Activated naive CD8-positive, alpha-beta T cell (primary cell): ENCODE measurements around the gene UFSP2.
A peak's percentile ranks its signal among the peaks of the same experiment; 100 is the strongest.

Experiments
- H3K27ac Mint-ChIP-seq: one replicate; pipeline ENCODE4 v1.8.0; 2021; ENCODE audit warnings: mixed read lengths
- H3K27me3 Mint-ChIP-seq: one replicate; pipeline ENCODE4 v1.8.0; 2021; ENCODE audit warnings: mixed read lengths
- H3K36me3 Mint-ChIP-seq: one replicate; pipeline ENCODE4 v1.8.0; 2021; ENCODE audit warnings: mixed read lengths
- H3K4me1 Mint-ChIP-seq: one replicate; pipeline ENCODE4 v1.8.0; 2021; ENCODE audit warnings: low read depth, mixed read lengths
- H3K4me3 Mint-ChIP-seq: one replicate; pipeline ENCODE4 v1.8.0; 2021; ENCODE audit warnings: mild to moderate bottlenecking, mixed read lengths
- H3K9me3 Mint-ChIP-seq: one replicate; pipeline ENCODE4 v1.8.0; 2021; ENCODE audit warnings: low read depth, mixed read lengths

The UFSP2 gene

DNA sequence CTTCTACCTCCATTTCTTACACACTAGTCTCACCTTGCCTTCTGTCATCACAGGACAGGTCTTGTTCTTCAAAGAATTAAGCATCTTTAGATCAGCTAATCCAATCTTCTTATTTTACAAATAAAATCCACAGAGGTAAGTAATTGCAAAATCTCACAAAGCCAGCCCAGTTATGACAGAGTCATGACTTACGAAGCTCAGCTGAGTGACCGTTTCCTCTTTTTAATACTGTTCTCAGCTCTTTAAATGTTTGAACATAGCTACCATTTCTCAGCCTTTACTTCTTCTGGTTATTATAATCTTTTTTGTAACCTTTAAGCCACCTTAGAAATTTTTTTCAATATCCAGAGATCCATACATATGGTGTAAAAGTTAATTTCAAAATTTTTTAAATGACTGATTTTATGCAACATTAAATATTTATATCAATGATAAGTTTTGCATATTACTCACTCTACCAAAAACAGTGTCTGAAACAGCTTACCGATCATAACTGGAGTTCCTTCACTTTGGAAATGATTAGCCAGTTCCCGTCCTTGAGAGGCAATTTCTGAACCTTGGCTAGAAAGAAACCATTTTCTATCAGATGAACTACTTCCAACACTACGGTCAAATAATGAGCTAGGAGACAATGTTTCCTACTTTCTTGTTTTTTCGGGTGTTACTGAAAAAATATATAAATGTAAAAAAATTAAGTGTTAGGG, 20.3 kb downstream of the UFSP2 start:
- Mint-ChIP-seq H3K27ac (no peak overlapping the region), H3K27me3 (no peaks in the 10 kb centered on the region), H3K4me1 (no peaks in the 10 kb centered on the region), H3K4me3 (no peak overlapping the region), H3K9me3 (no peaks in the 10 kb centered on the region), H3K36me3 (peaks cover 7% of the 10 kb centered on the region)

DNA sequence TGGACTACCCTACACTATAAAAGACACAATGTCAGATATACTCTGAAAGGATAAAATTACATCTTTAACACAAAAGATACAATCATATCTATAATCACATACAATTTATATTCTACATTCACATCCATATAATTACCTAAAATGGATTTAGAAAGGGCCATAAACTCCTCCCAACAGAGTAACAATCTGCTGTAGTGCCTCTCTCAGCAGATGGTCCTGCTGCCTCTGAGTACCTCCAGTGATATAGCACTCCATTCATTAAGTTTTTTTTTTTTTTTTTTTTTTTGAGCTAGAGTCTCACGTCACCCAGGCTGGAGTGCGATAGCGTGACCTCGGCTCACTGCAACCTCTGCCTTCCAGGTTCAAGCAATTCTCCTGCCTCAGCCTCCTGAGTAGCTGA, 21.7 kb downstream of the UFSP2 start:
- H3K36me3 Mint-ChIP-seq: peaks cover 2% of the 10 kb centered on the region
- H3K4me3 Mint-ChIP-seq: no peak overlapping the region
- no peaks in the 10 kb centered on the region for H3K27me3 Mint-ChIP-seq
- H3K9me3 Mint-ChIP-seq: no peaks in the 10 kb centered on the region
- no peak overlapping the region for H3K27ac Mint-ChIP-seq
- no peaks in the 10 kb centered on the region for H3K4me1 Mint-ChIP-seq

DNA sequence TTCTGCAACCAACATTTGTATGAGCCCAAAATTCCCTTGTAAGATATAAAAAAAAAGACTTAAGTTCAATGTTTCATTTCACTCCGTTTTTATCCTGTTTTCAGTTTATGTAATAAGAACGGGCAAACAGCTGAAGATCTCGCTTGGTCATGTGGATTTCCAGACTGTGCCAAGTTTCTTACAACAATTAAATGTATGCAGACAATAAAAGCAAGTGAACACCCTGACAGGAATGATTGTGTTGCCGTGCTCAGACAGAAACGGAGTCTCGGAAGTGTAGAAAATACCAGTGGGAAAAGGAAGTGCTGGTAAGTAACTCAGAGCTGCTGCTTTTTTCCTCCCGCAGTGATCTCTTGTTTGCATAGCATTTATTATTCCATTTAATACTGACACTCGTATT, 26.3 kb downstream of the UFSP2 start:
- Mint-ChIP-seq H3K27me3 (no peaks in the 10 kb centered on the region), H3K4me1 (peaks cover 18% of the 10 kb centered on the region), H3K27ac (no peak overlapping the region), H3K4me3 (no peak overlapping the region), H3K36me3 (no peaks in the 10 kb centered on the region), H3K9me3 (no peaks in the 10 kb centered on the region)

DNA sequence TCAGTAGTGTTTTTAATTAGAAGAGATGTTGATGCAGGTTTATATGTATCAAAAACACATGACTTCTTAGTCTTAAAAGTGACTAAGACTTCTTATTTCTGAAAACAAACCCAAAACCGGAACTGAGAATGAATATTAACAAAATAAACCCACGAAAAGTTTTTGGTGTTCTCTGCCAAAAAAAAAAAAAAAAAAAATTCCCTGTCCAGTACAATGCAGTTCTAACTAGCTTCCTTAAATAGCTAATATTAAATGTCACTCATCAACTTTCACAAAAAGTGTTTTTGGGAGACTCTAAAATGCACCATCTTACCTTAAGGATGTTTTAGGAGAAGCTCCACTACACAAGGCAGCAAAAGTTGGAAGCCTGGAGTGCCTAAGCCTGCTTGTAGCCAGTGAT, 27.1 kb downstream of the UFSP2 start:
- no peaks in the 10 kb centered on the region for H3K36me3 Mint-ChIP-seq
- H3K4me1 Mint-ChIP-seq: peaks cover 24% of the 10 kb centered on the region
- no peaks in the 10 kb centered on the region for H3K27me3 Mint-ChIP-seq
- H3K9me3 Mint-ChIP-seq: no peaks in the 10 kb centered on the region
- no peak overlapping the region for H3K27ac Mint-ChIP-seq
- H3K4me3 Mint-ChIP-seq: no peak overlapping the region

DNA sequence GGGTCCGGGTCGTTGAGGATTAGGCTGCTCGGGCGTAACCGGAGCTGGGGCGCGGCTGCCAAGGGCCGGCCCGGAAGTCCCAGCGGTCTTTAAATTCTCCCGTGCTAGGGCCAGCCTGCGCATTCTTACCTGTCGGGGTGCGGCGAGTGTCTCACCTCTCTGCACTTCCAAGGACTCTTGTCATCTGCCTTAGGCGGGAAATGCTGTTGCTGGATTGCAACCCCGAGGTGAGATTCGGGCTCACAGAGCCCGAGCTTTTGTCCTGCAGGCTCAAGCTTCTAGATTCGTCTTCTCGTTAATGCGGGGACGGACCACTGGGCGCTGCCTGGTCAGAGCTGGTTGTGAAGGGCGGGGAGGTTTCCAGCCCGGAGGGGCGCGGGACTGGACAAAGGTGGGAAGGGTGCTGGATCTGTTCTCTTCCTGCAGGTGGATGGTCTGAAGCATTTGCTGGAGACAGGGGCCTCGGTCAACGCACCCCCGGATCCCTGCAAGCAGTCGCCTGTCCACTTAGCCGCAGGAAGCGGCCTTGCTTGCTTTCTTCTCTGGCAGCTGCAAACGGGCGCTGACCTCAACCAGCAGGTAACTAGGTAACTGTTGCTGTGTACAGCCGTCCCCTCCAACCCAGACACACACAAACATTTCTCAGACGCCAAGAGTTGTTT, 28.9 kb downstream of the UFSP2 start, which contains the start of gene ANKRD37:
TSS of gene ANKRD37 (plus strand) at position 118 of the 662 bp plus-strand sequence. CDS start at position 201, 83 bp downstream.
- Mint-ChIP-seq H3K4me3 (peak within 1 kb of the TSS; percentile 96), H3K27me3 (no peaks in the 10 kb centered on the region), H3K4me1 (peaks cover 26% of the 10 kb centered on the region), H3K36me3 (peaks cover 1% of the 10 kb centered on the region), H3K27ac (peak within 1 kb of the TSS; percentile 94), H3K9me3 (no peaks in the 10 kb centered on the region)

DNA sequence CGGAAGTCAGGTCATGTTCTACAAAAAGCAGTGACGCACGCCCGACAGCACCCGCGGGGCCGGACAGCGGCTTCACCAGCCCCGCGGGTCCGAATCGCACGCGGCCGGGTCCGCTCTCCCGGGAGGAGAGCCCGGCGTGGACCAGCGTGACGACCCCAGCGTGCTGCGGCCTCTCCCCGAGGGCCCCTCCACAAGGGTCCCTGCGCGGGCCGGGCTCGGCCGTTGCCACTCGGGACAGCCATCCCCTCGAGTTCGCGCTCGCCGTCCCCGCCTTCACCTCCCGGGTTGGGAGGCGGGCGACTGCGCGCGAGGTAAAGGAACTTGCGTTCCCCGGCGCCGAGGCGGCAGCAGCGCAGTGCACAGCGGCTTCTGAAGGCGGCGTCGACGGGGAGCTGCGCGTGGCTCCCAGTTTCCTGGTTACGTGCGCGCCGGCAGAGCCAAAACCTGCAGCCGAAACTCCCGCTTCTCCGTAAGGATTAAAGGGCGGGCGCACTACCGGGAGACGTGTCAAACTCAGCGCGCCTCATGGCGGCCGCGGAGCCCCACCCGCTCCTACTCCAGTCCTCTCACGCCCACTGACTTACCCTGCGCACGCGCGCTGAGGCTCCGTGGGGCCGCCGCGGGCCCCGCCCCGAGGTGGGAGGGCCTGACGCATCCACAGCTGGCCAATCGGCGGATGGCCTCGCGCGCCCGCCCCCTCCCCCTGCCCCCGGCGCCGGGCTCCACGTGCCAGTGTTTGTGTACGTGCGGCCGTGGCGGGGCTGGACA, 29.6 kb downstream of the UFSP2 start:
- peaks cover 26% of the 10 kb centered on the region for H3K4me1 Mint-ChIP-seq
- H3K27ac Mint-ChIP-seq: peak overlapping the region; percentile 94
- H3K4me3 Mint-ChIP-seq: peak overlapping the region; percentile 96
- H3K36me3 Mint-ChIP-seq: peaks cover 2% of the 10 kb centered on the region
- H3K27me3 Mint-ChIP-seq: no peaks in the 10 kb centered on the region
- no peaks in the 10 kb centered on the region for H3K9me3 Mint-ChIP-seq

DNA sequence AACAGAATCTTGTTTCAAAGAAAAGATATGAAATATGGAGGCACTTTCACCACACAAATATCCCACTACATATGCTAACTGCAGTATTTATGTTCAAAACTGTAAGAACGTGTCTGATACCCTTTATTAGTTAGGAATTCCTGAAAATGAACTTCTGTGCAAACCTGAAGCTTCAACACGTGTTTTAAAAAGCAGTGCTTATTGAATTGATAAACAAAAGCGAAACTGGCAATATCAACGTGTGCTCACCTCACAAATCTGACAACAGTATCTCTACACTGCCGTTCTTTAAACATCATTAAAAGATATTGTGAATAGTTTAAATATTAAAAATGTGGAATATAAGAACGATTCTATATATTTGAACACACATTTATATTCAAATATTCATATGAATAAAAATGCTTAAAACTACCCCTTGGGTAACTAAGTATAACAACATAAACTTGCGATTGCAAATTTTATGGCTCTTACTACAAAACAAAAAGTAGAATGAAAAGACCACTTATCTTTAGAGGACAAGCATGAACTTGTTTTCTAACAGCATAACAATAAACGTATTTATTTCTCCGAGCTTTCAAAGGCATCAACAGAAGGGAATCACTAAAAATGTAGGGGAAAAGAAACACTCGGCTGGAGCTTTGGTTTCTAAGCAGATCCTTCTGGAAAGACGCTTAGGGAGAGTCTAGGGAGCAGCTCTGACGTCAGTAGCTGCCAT, 30.4 kb downstream of the UFSP2 start, which contains the start of gene LRP2BP:
TSS of gene LRP2BP (minus strand) at position 687 of the 718 bp plus-strand sequence. CDS start 17,738 bp downstream, outside the sequence.
- Mint-ChIP-seq H3K9me3 (no peaks in the 10 kb centered on the region), H3K36me3 (peaks cover 2% of the 10 kb centered on the region), H3K27ac (peak within 1 kb of the TSS; percentile 94), H3K4me3 (peak within 1 kb of the TSS; percentile 96), H3K4me1 (peaks cover 26% of the 10 kb centered on the region), H3K27me3 (no peaks in the 10 kb centered on the region)

DNA sequence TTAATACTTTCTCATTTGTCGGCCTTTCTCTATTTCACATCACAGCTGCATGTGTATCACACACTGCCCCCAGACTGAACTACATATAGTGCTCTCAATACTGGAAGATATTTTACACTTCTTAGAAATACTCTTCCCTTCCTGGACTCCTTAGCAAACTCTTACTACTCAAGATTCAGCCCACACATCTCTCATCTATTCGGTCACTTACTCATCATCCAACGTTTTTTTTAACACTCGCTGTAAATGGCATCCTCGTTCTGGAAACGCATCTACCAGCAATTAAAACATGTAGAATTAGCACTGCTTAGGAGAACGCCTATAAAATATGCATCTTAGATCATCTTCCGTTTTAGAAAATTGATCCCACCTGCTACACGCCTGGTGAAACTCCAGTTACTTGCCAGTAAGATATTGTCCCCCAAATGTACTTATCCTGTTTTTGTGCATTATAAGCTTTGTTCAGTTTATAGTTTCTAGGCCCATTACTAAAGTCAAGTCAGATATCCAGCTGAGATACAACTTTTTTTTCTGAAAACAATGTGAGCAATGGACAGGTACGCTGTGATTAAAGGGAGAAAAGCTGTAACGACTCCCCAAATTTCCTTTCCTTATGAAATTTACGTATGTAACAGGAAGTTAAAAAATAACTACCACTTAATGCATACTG, 31.1 kb downstream of the UFSP2 start:
- H3K4me3 Mint-ChIP-seq: peak overlapping the region; percentile 96
- H3K4me1 Mint-ChIP-seq: peaks cover 26% of the 10 kb centered on the region
- H3K36me3 Mint-ChIP-seq: peaks cover 2% of the 10 kb centered on the region
- H3K27ac Mint-ChIP-seq: peak overlapping the region; percentile 94
- H3K27me3 Mint-ChIP-seq: no peaks in the 10 kb centered on the region
- H3K9me3 Mint-ChIP-seq: no peaks in the 10 kb centered on the region

DNA sequence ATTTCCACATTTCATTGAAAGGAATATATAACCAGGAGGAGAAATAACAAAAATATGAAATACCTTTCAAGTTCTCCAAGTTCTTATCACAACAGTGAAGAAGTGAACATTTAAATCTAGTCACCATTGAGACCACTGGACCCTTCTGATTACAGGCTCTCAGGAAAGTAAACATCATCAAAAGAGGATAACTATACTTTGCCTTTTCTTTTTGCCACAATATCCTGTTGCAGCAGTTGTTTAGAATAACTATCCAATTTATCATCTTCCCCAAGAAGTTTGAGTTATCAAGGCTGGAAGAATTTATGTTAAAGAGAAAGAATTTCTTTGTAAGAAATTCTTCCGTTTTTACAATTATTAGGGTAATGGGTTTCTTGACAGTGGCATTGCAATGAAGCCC, 33.6 kb downstream of the UFSP2 start:
- Mint-ChIP-seq H3K9me3 (no peaks in the 10 kb centered on the region), H3K27me3 (no peaks in the 10 kb centered on the region), H3K4me1 (peaks cover 20% of the 10 kb centered on the region), H3K27ac (no peak overlapping the region), H3K4me3 (no peak overlapping the region), H3K36me3 (peaks cover 2% of the 10 kb centered on the region)

DNA sequence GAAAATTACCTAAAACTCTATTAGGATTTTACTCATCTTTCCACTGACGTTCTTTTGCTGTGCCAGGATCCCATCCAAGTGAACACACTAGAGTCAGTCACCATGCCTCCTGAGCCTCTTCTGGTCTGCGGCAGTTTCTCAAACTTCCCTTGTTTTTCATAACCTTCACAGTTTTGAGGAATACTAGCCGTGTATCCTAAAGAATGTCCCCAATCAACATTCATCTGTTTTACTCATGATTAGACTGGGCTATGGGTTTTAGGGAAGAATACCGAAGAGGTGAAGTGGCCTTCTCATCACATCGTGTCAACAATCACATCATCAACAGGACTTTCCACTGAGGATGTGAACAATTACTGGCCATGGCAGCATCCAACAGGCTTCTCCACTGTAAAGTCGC, 34.8 kb downstream of the UFSP2 start:
- no peak overlapping the region for H3K27ac Mint-ChIP-seq
- H3K9me3 Mint-ChIP-seq: no peaks in the 10 kb centered on the region
- H3K4me3 Mint-ChIP-seq: no peak overlapping the region
- no peaks in the 10 kb centered on the region for H3K27me3 Mint-ChIP-seq
- H3K36me3 Mint-ChIP-seq: peaks cover 2% of the 10 kb centered on the region
- peaks cover 19% of the 10 kb centered on the region for H3K4me1 Mint-ChIP-seq

DNA sequence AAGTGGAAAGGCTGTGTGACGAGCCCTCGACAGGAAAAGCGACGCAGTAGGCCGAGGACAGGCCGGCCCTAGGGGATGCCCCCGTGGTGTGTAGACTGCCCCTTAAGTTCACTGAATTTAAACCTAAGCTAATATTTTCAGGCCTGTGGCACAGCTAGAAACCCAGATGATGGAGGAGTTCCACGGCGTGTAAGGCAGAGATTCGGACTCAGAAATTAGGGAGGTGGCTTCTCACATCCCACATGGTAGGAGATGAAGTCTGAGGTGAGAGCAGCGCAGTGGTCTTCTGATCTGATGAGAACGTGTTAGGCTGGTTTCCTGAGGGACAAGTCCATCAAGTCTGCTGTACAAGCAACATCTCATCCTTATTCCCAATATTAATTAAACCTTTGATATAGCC, 37.8 kb downstream of the UFSP2 start:
- Mint-ChIP-seq H3K27ac (no peak overlapping the region), H3K27me3 (peaks cover 7% of the 10 kb centered on the region), H3K9me3 (no peaks in the 10 kb centered on the region), H3K4me1 (peaks cover 12% of the 10 kb centered on the region), H3K36me3 (peaks cover 5% of the 10 kb centered on the region), H3K4me3 (no peak overlapping the region)

DNA sequence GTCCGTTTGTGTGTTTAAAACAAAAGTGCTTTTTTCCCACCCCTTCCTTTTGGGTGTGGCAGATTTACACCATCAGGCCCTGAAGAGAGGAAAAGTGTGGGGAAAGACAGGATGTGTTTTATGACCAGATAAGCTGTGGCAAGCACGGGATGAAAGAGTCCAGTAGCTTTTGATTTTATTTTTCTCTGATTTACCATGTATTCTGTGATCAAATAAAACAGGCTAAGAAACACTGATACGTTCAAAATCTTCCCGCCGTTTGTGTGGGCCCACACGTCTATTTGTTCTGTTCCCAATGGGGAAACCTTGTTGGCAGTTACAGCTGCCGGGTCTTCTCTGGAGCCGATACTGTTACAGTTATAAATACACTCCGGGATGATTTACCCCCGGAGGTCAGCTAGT, 40.8 kb downstream of the UFSP2 start:
- Mint-ChIP-seq H3K4me3 (peak overlapping the region; percentile 23), H3K9me3 (peaks cover 8% of the 10 kb centered on the region), H3K27ac (no peak overlapping the region), H3K27me3 (peaks cover 7% of the 10 kb centered on the region), H3K36me3 (peaks cover 9% of the 10 kb centered on the region), H3K4me1 (peaks cover 12% of the 10 kb centered on the region)

DNA sequence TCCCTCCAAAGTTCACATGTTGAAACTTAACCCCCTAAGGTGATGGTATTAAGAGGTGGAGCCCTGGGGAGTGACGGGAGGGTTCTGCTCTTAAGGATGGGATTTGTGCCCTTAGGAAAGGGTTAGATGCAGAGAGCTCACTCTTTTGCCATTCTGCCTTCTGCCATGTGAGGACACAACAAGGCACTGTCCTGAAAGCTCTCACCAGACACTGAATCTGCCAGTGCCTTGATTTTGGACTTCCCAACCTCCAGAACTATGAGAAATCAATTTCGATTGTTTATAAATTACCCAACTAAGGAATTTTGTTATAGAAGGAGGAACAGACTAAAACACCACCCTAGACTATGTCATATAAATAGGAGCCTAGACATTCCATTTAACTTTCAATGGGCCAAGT, 41.7 kb downstream of the UFSP2 start:
- Mint-ChIP-seq H3K9me3 (peaks cover 8% of the 10 kb centered on the region), H3K36me3 (peaks cover 9% of the 10 kb centered on the region), H3K27ac (no peak overlapping the region), H3K4me3 (no peak overlapping the region), H3K4me1 (peaks cover 12% of the 10 kb centered on the region), H3K27me3 (peaks cover 7% of the 10 kb centered on the region)

DNA sequence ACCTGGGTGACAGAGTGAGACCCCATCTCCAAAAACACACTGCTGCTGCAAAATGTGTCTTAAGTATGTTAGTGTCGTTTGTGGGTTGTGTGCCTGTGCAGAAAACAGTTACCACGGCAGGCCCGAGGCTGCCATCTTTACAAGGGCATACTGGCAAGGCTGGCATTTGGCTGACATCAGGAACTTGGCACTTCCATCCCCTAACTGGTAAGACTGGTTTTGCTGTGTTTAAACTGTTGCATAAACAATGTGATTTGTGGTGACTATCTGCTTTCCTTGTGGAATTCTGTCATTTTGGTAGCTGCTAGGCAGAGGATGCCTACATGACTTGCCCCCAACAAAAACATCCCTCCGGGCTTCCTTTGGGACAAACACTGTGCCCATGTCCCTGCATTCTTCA, 42.3 kb downstream of the UFSP2 start:
- H3K4me1 Mint-ChIP-seq: peaks cover 12% of the 10 kb centered on the region
- H3K27ac Mint-ChIP-seq: no peak overlapping the region
- no peak overlapping the region for H3K4me3 Mint-ChIP-seq
- peaks cover 7% of the 10 kb centered on the region for H3K27me3 Mint-ChIP-seq
- H3K36me3 Mint-ChIP-seq: peaks cover 9% of the 10 kb centered on the region
- peaks cover 8% of the 10 kb centered on the region for H3K9me3 Mint-ChIP-seq
